Calu3 (cell line): ENCODE measurements around the gene PLEKHM3. TPM values are rescaled to one million over a fixed set of nuclear protein-coding genes. Genes with fewer than 3 reads are reported as not detected.
A peak's percentile ranks its signal among the peaks of the same experiment; 100 is the strongest.

Source experiments
- BruUV-seq: library from RNA; stranded (reverse); fragments of 400-500 nt; replicated peaks from 2 replicates; lab custom pipeline; 2021; lab: Mats Ljungman, UMichigan
- CTCF ChIA-PET: fragments of 300-600 bp; sonication (Branson Sonifier 250); formaldehyde crosslinking; loops from one replicate; lab custom pipeline; 2022; ENCODE audit warnings: antibody characterized with exemption; lab: Charles Lee
- DNase-seq: peaks from one replicate; pipeline ENCODE4 v3.0.0; 2022
- H3K27ac Mint-ChIP-seq: one replicate; pipeline ENCODE4 v1.8.0; 2022; ENCODE audit warnings: mixed read lengths; ENCODE audit not compliant: unreplicated experiment
- H3K27me3 Mint-ChIP-seq: one replicate; pipeline ENCODE4 v1.8.0; 2022; ENCODE audit warnings: mixed read lengths; ENCODE audit not compliant: unreplicated experiment
- H3K36me3 Mint-ChIP-seq: one replicate; pipeline ENCODE4 v1.8.0; 2022; ENCODE audit warnings: mild to moderate bottlenecking, moderate library complexity, mixed read lengths; ENCODE audit not compliant: insufficient read depth, unreplicated experiment
- H3K4me1 Mint-ChIP-seq: one replicate; pipeline ENCODE4 v1.8.0; 2022; ENCODE audit warnings: mild to moderate bottlenecking, low read depth, mixed read lengths; ENCODE audit not compliant: unreplicated experiment
- H3K4me3 Mint-ChIP-seq: one replicate; pipeline ENCODE4 v1.8.0; 2022; ENCODE audit warnings: mild to moderate bottlenecking, low read depth, moderate library complexity, mixed read lengths; ENCODE audit not compliant: unreplicated experiment
- H3K9me3 Mint-ChIP-seq: one replicate; pipeline ENCODE4 v1.8.0; 2022; ENCODE audit warnings: low read depth, mixed read lengths; ENCODE audit not compliant: unreplicated experiment
- CTCF ChIP-seq: fragments of 200-600 bp; IDR thresholded peaks from one replicate; pipeline ENCODE4 v1.8.0; 2022; ENCODE audit warnings: antibody characterized with exemption; ENCODE audit not compliant: unreplicated experiment
- intact Hi-C: fragments of 100-400 bp; cut with micrococcal nuclease; formaldehyde crosslinking; loops from one replicate; pipeline ENCODE4 v1.10.0; 2022; ENCODE audit not compliant: unreplicated experiment
- total RNA-seq: library from RNA; stranded (reverse); gene quantifications from 2 replicates; pipeline ENCODE4 v1.2.3, GENCODE V29; 2022

Gene PLEKHM3
- total RNA-seq, 1 experiment from 2014 or later: 8.0 TPM

GRCh38 chr2:207816546-207816945 is 208.8 kb downstream of the PLEKHM3 start:
- intact Hi-C loops: no loop called here
- peaks cover 14% of the 10 kb centered on the region for H3K36me3 Mint-ChIP-seq
- no peak for DNase-seq
- no peaks in the 10 kb centered on the region for H3K9me3 Mint-ChIP-seq
- no peak overlapping the region for H3K4me3 Mint-ChIP-seq
- no TSS peak for BruUV-seq
- no peak for TF ChIP-seq CTCF
- H3K27me3 Mint-ChIP-seq: no peaks in the 10 kb centered on the region
- peaks cover 37% of the 10 kb centered on the region for H3K4me1 Mint-ChIP-seq
- CTCF ChIA-PET: no interaction called here
- no peak overlapping the region for H3K27ac Mint-ChIP-seq

- H3K4me3 Mint-ChIP-seq: no peak overlapping the region
- H3K27ac Mint-ChIP-seq: no peak overlapping the region
- no peak for DNase-seq
- H3K27me3 Mint-ChIP-seq: no peaks in the 10 kb centered on the region
- no TSS peak for BruUV-seq
- no peak for TF ChIP-seq CTCF
- H3K4me1 Mint-ChIP-seq: peaks cover 50% of the 10 kb centered on the region
- H3K9me3 Mint-ChIP-seq: no peaks in the 10 kb centered on the region
- intact Hi-C loops: no loop called here
- CTCF ChIA-PET: no interaction called here
- peaks cover 14% of the 10 kb centered on the region for H3K36me3 Mint-ChIP-seq
Observed at GRCh38 chr2:207815254-207815653, 210.1 kb downstream of the PLEKHM3 start.

- no TSS peak for BruUV-seq
- Mint-ChIP-seq H3K4me1 (peaks cover 48% of the 10 kb centered on the region), H3K27me3 (no peaks in the 10 kb centered on the region), H3K4me3 (no peak overlapping the region), H3K9me3 (no peaks in the 10 kb centered on the region), H3K27ac (no peak overlapping the region), H3K36me3 (peaks cover 5% of the 10 kb centered on the region)
- intact Hi-C loops: loop anchor here (5.0 kb wide), 1 partner anchor 158 kb away; no protein-coding TSS in a partner anchor
- CTCF ChIA-PET: interaction anchor here (0.9 kb wide), 1 partner anchor 47 kb away, joined by 3 read pairs; no protein-coding TSS in a partner anchor
- DNase-seq: peak; percentile 41
- TF ChIP-seq CTCF: no peak
Observed at GRCh38 chr2:207813942-207814341, 211.4 kb downstream of the PLEKHM3 start.

GRCh38 chr2:207813221-207813916 is 212.0 kb downstream of the PLEKHM3 start:
- Mint-ChIP-seq H3K27ac (no peak overlapping the region), H3K9me3 (no peaks in the 10 kb centered on the region), H3K4me3 (no peak overlapping the region), H3K27me3 (no peaks in the 10 kb centered on the region), H3K36me3 (peaks cover 5% of the 10 kb centered on the region), H3K4me1 (peaks cover 48% of the 10 kb centered on the region)
- intact Hi-C loops: loop anchor here (5.0 kb wide), 1 partner anchor 159 kb away; no protein-coding TSS in a partner anchor
- TF ChIP-seq CTCF: no peak
- no TSS peak for BruUV-seq
- CTCF ChIA-PET: no interaction called here
- DNase-seq: no peak
